ENCODE results near the gene NELL1.

DNA sequence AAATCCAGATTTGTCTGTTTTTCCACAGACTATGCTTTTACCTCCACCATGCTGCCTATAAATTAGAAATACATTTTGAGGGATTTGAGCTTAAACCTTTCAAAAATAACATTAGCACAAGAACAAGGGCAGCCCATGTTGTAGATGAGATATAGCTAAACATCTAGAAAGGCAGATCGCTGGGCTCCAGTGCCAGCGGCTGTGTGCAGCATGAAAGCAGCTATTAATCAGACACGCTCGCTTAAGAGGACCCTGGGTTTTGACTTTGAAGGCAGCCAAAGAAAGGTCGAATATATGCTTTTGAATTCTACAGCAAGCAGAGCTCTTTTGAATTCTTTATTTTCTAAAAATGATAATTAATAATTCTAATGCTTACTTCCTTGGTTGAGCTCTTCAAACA, 684.0 kb downstream of the NELL1 start:
- no peak for TF ChIP-seq GATA3 (IDR thresholded peaks at IDR 0.05; ENCODE audit: low read depth, low read length)
- TF ChIP-seq GATA2 (IDR thresholded peaks at IDR 0.05; ENCODE audit: low read depth, low read length) = no peak
